ENCODE measurements around the gene OR51A4.
A peak's percentile ranks its signal among the peaks of the same experiment; 100 is the strongest.
"Not testable (repeated sequence)": the region's sequence is repeated elsewhere in the genome, so short reads cannot be mapped to it uniquely, and the experiment has no call there.

The OR51A4 gene, protein sequence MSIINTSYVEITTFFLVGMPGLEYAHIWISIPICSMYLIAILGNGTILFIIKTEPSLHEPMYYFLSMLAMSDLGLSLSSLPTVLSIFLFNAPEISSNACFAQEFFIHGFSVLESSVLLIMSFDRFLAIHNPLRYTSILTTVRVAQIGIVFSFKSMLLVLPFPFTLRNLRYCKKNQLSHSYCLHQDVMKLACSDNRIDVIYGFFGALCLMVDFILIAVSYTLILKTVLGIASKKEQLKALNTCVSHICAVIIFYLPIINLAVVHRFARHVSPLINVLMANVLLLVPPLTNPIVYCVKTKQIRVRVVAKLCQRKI

GRCh38 chr11:4947505-4947904, at the start of gene OR51A4:
TSS of gene OR51A4 (minus strand) at chr11:4947605. CDS start at chr11:4947100, 505 bp downstream.
- DNase-seq, result no peak

- no peak for DNase-seq
Measured at GRCh38 chr11:4994551-4994950, 47.1 kb upstream of the OR51A4 start, which contains the start of gene OR51L1. TSS of gene OR51L1 (plus strand) at chr11:4994851. CDS start at chr11:4998983, 4,132 bp downstream.

- no peak for DNase-seq
Measured at GRCh38 chr11:4991060-4991459, 43.7 kb upstream of the OR51A4 start.

DNA sequence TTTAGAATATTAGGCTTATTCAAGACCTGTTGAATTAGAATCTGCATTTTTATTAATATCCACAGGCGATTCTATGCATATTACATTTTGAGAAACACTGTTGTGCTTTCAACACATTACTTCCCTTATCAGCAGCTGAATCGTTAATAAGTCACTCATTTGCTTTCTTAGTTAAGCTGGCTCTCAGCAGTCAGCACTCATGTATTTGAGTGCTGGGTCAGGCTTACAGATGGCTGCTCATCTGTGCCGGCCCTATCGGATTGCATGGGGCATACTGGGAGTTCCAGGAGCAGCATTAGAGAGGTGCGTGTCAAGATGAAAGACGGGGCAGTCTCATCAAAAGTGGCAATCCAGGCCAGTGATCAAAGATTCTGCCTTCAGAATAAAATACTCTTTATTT, 36.4 kb upstream of the OR51A4 start:
- DNase-seq, result no peak

GRCh38 chr11:4982678-4983077, 35.3 kb upstream of the OR51A4 start:
- DNase-seq, result no peak

GRCh38 chr11:4979036-4979435, 31.6 kb upstream of the OR51A4 start:
- DNase-seq, result no peak

- DNase-seq, result no peak
Measured at GRCh38 chr11:4975436-4975835, 28.0 kb upstream of the OR51A4 start.

- DNase-seq, result no peak
Measured at GRCh38 chr11:4962816-4963215, 15.4 kb upstream of the OR51A4 start.

DNA sequence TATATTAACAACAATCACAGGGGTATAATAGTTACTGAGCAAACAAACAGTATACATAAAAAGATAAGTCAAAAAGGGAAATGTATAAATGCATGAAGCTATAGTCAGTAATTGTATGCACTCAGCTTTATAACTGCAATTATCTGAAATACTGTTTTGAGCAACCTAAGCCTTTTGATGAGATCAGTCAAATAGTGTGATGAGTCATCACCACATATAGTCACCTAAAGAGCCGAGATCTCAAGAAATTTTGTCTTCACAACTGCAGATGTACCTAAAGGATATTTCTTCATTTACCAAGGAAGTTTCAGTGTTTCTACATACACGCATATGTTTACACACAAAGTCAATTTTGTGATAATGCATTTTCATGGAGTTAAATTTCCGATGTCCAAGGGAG, 13.5 kb upstream of the OR51A4 start:
- no peak for DNase-seq

DNA sequence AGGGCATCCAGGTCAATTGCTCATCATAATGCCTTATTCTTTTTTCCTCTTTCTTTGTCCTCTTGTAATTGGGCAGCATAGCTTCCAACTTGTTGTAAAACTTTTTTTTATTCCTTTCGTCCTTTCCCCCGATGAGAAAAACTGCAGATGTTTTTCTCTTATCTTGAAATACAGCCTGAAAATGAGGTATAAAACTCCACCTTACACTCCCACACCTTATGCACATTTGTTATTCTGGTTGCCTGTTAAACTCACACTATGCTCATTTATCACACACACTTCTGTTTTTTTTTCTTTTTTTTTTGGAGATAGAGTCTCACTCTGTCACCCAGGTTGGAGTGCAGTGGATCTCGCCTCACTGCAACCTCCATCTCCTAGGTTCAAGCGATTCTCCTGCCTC, 10.0 kb upstream of the OR51A4 start:
- DNase-seq, result no peak

- not testable (repeated sequence) for DNase-seq
Measured at GRCh38 chr11:4955613-4956012, 8.2 kb upstream of the OR51A4 start, which contains the start of gene OR51A2. TSS of gene OR51A2 (minus strand) at chr11:4955713. CDS start at chr11:4955713, 0 bp downstream.

DNA sequence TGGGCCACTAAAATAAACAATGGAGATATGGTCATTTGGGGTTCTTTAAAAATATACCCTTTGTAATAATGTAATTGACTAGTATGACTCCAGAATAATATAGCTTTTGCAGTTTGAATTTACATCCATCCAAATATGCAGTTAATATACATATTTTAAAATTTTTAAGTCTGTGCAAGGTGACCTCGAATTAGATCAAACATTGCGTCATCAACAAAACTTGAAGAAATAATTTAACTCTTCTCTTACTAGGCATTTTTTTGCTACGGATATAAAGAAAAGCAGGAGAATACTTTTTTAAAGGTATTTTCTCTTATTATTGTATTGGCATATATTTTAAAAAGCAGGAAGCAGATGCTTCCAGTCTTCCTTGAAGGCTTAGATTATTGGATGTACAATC, 10.7 kb downstream of the OR51A4 start:
- no peak for DNase-seq

DNA sequence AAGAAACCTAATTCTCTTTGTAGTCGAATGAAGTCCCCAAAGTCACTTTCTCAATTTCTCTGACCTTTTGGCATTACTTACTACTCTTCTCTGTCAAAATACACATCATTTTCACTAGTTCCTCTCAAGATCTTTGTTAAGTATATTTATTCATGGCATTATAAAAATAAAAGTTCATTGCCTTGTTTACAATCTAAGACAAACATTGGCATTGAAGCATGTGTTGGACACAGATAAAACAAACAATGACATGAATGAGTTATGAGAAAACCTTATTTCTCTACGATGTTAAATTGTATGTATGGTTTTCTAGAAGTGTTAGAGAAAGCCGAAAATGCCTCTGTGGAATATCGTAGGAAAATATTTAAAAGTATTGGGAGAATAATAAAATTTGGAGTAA, 14.7 kb downstream of the OR51A4 start:
- DNase-seq, result no peak

GRCh38 chr11:4926608-4927007, 20.8 kb downstream of the OR51A4 start:
- DNase-seq, result no peak

GRCh38 chr11:4924239-4924638, 23.2 kb downstream of the OR51A4 start, which contains the start of gene OR51G1:
TSS of gene OR51G1 (minus strand) at chr11:4924339. CDS start at chr11:4924339, 0 bp downstream.
- no peak for DNase-seq

DNA sequence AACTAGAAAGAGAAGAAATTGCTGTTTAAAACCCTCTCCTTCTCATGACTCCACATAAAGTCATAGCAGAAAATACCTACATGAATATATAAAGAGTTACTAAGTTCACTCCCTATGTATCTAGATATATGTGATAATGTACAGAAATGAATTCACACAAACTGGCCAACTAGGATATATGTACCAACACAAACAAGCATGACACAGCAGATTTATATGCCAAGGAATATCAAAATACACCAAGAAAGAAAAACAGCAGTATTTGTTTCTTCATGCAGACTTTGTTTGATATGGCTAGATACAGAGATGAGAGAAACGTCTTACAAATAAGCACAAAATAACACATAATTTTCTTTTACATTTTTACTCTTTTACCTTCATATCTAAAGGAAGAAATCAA, 25.1 kb downstream of the OR51A4 start:
- DNase-seq, result no peak

- DNase-seq, result no peak
Measured at GRCh38 chr11:4921796-4922195, 25.6 kb downstream of the OR51A4 start.

DNA sequence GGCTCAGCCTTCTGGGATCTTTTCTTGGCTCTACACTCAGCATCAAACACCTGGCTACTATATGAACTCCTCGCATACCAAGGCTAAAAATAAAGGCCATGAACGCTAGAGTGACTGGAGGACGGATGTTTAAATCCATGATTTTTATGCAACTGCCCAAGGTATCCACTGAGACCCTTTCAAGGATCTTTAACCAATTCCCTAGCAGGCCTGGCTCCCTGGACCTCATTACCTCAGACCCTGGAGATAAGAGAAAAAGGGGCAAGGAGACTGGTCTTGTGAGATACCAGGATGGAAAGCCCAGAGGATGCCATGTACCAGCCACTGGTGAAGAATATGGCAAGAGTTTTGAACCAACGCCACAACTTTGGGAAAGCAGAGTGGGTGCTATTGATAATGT, 28.2 kb downstream of the OR51A4 start, which contains the start of gene OR51G2:
TSS of gene OR51G2 (minus strand) at position 101 of the 400 bp plus-strand sequence. CDS start 3,687 bp downstream, outside the sequence.
- DNase-seq, result no peak

- no peak for DNase-seq
Measured at GRCh38 chr11:4916581-4916980, 30.8 kb downstream of the OR51A4 start.

DNA sequence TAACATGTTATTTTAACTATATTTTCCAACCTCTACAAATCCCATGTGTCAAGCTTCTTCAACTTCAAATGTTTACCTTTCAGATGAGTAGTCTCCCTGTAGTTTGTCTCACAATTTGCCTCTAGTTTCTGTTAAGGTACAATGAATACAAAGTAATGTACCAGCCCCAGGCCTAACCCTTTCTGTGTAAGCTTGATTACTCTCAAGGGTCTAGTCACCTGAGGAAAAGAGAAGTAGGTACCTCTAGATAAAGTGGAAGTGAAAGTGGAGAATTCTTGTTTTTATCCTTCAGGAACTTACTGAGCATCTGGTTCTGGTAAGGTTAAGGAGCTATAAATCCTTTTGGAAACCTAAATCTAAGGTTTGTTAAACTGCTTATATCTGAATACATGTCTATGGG, 43.9 kb downstream of the OR51A4 start, which contains the start of gene OR51A7:
TSS of gene OR51A7 (plus strand) at position 300 of the 400 bp plus-strand sequence. CDS start 3,587 bp downstream, outside the sequence.
- peak; percentile 58 for DNase-seq
